K562 (cell line): Measurements from ENCODE around the gene NUP50. TPM values are rescaled to one million over a fixed set of nuclear protein-coding genes. Genes with fewer than 3 reads are reported as not detected.

Source experiments
- ATAC-seq: fragments of 200-7000 bp; cut with Tn5 transposase; 3 replicates; pipeline ENCODE4 v1.9.1; 2020; ENCODE audit warnings: moderate library complexity
- BruUV-seq: library from RNA; stranded (reverse); fragments of 400-500 nt; replicated peaks from 2 replicates; lab custom pipeline; 2021; lab: Mats Ljungman, UMichigan
- CTCF ChIA-PET: fragments of 300-600 bp; formaldehyde crosslinking; extraction: SDS; loops from one replicate; lab custom pipeline; 2021; ENCODE audit warnings: low intra/inter-chr PET ratio; lab: Yijun Ruan, JAX
- POLR2A ChIA-PET: fragments of 300-600, 350-650 bp; sonication (Branson Sonifier 250); formaldehyde crosslinking; extraction: SDS; loops from one replicate; lab custom pipeline; 2021; ENCODE audit warnings: antibody characterized with exemption, inconsistent platforms; lab: Yijun Ruan, JAX
- DNase-seq, 4 experiments: peaks; one replicate each; pipeline versions ENCODE4 v3.0.0 to v3.0.0-alpha.2; 2011 to 2018; ENCODE audit warnings: low spot score in 3 of 4, mixed read lengths in 3 of 4; ENCODE audit errors: extremely low read depth in 1 of 4
- FAIRE-seq: peaks from 2 replicates; lab custom pipeline; 2011; peaks lifted over from hg19 to GRCh38; lab: Jason Lieb, UNC
- H2AFZ ChIP-seq: 2 replicates; pipeline ENCODE4 v1.6.0; 2011; ENCODE audit warnings: low read depth, low read length, control low read depth, inconsistent platforms
- H3K27ac ChIP-seq: fragments of 200-600 bp; 3 replicates; pipeline ENCODE4 v1.8.0; 2011; ENCODE audit warnings: low read depth, mild to moderate bottlenecking, control low read depth, inconsistent platforms, low read length, moderate library complexity, mixed read lengths; ENCODE audit errors: extremely low read depth
- H3K27me3 ChIP-seq, 2 experiments: fragments of 300-600 bp in 1 of 2; 2 replicates in 1 of 2; 3 replicates in 1 of 2; pipeline versions ENCODE4 v1.6.0 to v1.8.0; 2011; ENCODE audit warnings: inconsistent platforms in 2 of 2, low read length in 2 of 2, mild to moderate bottlenecking in 1 of 2, mixed read lengths in 1 of 2, moderate library complexity in 1 of 2; ENCODE audit not compliant: control insufficient read depth in 2 of 2, insufficient read depth in 2 of 2
- H3K36me3 ChIP-seq: fragments of 300-600 bp; 3 replicates; pipeline ENCODE4 v1.8.0; 2011; ENCODE audit warnings: mild to moderate bottlenecking, low read length, inconsistent platforms; ENCODE audit not compliant: control insufficient read depth, insufficient read depth
- H3K4me1 ChIP-seq, 2 experiments: fragments of 200-600 bp in 1 of 2; replicated peaks in 1 of 2; 2 replicates in 1 of 2; 3 replicates in 1 of 2; pipeline versions ENCODE4 v1.5.1 to v1.8.0; 2011; ENCODE audit warnings: inconsistent platforms in 2 of 2, low read length in 2 of 2, mild to moderate bottlenecking in 1 of 2, mixed read lengths in 1 of 2, moderate library complexity in 1 of 2; ENCODE audit not compliant: control insufficient read depth in 2 of 2, insufficient read depth in 2 of 2
- H3K4me2 ChIP-seq: 2 replicates; pipeline ENCODE4 v1.6.1; 2011; ENCODE audit warnings: low read length, control low read depth, inconsistent platforms, mixed read lengths; ENCODE audit not compliant: insufficient read depth
- H3K4me3 ChIP-seq: fragments of 200-600 bp; sonication (generic), shearing (Covaris generic); 2 replicates; pipeline ENCODE4 v1.5.1; 2016; ENCODE audit warnings: control low read depth, inconsistent platforms
- H3K79me2 ChIP-seq: fragments of 200-600 bp; 3 replicates; pipeline ENCODE4 v1.8.0; 2011; ENCODE audit warnings: low read length, inconsistent platforms; ENCODE audit not compliant: control insufficient read depth, insufficient read depth
- H3K9ac ChIP-seq, 2 experiments: 2 replicates each; pipeline versions ENCODE4 v1.6.0 to v1.6.1; 2011; ENCODE audit warnings: low read depth in 2 of 2, low read length in 2 of 2, control low read depth in 1 of 2, inconsistent platforms in 1 of 2, mild to moderate bottlenecking in 1 of 2, mixed read lengths in 1 of 2; ENCODE audit not compliant: insufficient read depth in 1 of 2
- H3K9me1 ChIP-seq: one replicate; pipeline ENCODE4 v1.6.0; 2011; ENCODE audit warnings: inconsistent platforms, mild to moderate bottlenecking, low read length, moderate library complexity; ENCODE audit not compliant: control insufficient read depth, insufficient read depth
- H3K9me3 ChIP-seq: replicated peaks from 2 replicates; pipeline ENCODE4 v1.5.1; 2011; ENCODE audit warnings: low read depth, low read length, inconsistent platforms; ENCODE audit not compliant: control insufficient read depth, insufficient read depth
- H4K20me1 ChIP-seq: replicated peaks from 2 replicates; pipeline ENCODE4 v1.6.1; 2011; ENCODE audit warnings: low read length, inconsistent platforms, mixed read lengths; ENCODE audit not compliant: control insufficient read depth, insufficient read depth
- BDP1 ChIP-seq: IDR thresholded peaks from 3 replicates; pipeline ENCODE4 v1.6.1; 2011; ENCODE audit not compliant: insufficient read length, insufficient read depth
- CBFA2T2 ChIP-seq: fragments of 450-650 bp; conservative IDR thresholded peaks from 2 replicates; pipeline ENCODE4 v1.6.1; 2017; ENCODE audit warnings: mild to moderate bottlenecking
- ESRRB ChIP-seq: fragments of 250-450 bp; sonication (Bioruptor Pico); IDR thresholded peaks from 2 replicates; pipeline ENCODE4 v1.5.0; 2020; ENCODE audit warnings: mild to moderate bottlenecking, moderate library complexity, borderline replicate concordance
- JUND ChIP-seq, 2 experiments: IDR thresholded peaks; 2 replicates in 1 of 2; 3 replicates in 1 of 2; pipeline ENCODE4 v1.6.1; 2011; ENCODE audit warnings: borderline replicate concordance in 2 of 2, low read depth in 2 of 2, low read length in 2 of 2, improper control_type of control experiment in 1 of 2, missing biosample characterization in 1 of 2, missing genetic modification characterization in 1 of 2, missing genetic modification reagents in 1 of 2
- KAT7 ChIP-seq: sonication (generic); formaldehyde crosslinking; IDR thresholded peaks from 2 replicates; pipeline ENCODE4 v1.8.0; 2022; ENCODE audit warnings: missing genetic modification reagents, mild to moderate bottlenecking, borderline replicate concordance
- MEIS2 ChIP-seq: fragments of 450-650 bp; IDR thresholded peaks from 2 replicates; pipeline ENCODE4 v1.6.1; 2014; ENCODE audit warnings: mild to moderate bottlenecking; ENCODE audit not compliant: partially characterized antibody
- MYC ChIP-seq, 2 experiments: fragments of 250-450 bp in 1 of 2; sonication (Bioruptor Pico) in 1 of 2; IDR thresholded peaks; 2 replicates each; pipeline versions ENCODE4 v1.5.1 to v1.6.1; 2012 to 2021; ENCODE audit warnings: low read depth in 2 of 2, borderline replicate concordance in 1 of 2, improper control_type of control experiment in 1 of 2, low read length in 1 of 2, mild to moderate bottlenecking in 1 of 2, moderate library complexity in 1 of 2
- RB1 ChIP-seq: fragments of 450-650 bp; IDR thresholded peaks from 2 replicates; pipeline ENCODE4 v1.6.1; 2017; ENCODE audit warnings: low read depth, mild to moderate bottlenecking
- SOX6 ChIP-seq: fragments of 450-650 bp; IDR thresholded peaks from 2 replicates; pipeline ENCODE4 v1.6.1; 2014; ENCODE audit warnings: mild to moderate bottlenecking
- STAT5A ChIP-seq: IDR thresholded peaks from 2 replicates; pipeline ENCODE4 v1.6.1; 2012; ENCODE audit warnings: low read length, inconsistent platforms, borderline replicate concordance
- ZNF3 ChIP-seq: fragments of 250-450 bp; sonication (Bioruptor Pico); IDR thresholded peaks from 2 replicates; pipeline ENCODE4 v1.5.0; 2021; ENCODE audit warnings: mild to moderate bottlenecking, moderate library complexity
- ZNF79 ChIP-seq: fragments of 250-450 bp; sonication (Bioruptor Pico); IDR thresholded peaks from 2 replicates; pipeline ENCODE4 v1.4.0; 2020; ENCODE audit warnings: low read depth, mild to moderate bottlenecking, moderate library complexity
- WGBS: fragments of 100-300 bp; shearing (Covaris generic); methylation state at CpG from one replicate; pipeline ENCODE4 v1.1.6; 2016; ENCODE audit warnings: low coverage, mixed read lengths; ENCODE audit not compliant: insufficient coverage; ENCODE audit errors: missing lambda C conversion rate; 5-methylcytosine and 5-hydroxymethylcytosine counted together
- in situ Hi-C: fragments of 300-500 bp; cut with MboI; formaldehyde crosslinking; loops from 4 replicates; pipeline ENCODE4 v1.15.0; 2018; ENCODE audit warnings: inconsistent platforms, mixed read lengths
- intact Hi-C: fragments of 100-400 bp; cut with micrococcal nuclease; formaldehyde crosslinking; loops from 2 replicates; pipeline ENCODE4 v1.14.2; 2022
- polyA plus RNA-seq, 8 experiments: library from polyadenylated mRNA; depleted of rRNA in 4 of 8; stranded (reverse) in 5 of 8; unstranded in 3 of 8; fragments of >200 nt; fragmentation: Nextera tagmentation in 2 of 8; fragmentation: Illumina TruSeq in 1 of 8; extraction: Ambion mirVana in 2 of 8; extraction: Trizol in 1 of 8; gene quantifications; 2 replicates each; pipeline versions ENCODE4 v1.2.1 to v1.2.3, GENCODE V29; 2011 to 2014; ENCODE audit warnings: inconsistent platforms in 1 of 8, missing spikeins in 1 of 8
- total RNA-seq, 7 experiments: library from RNA; depleted of rRNA in 6 of 7; stranded (reverse); fragments of >200 nt in 6 of 7; fragmentation: Illumina TruSeq in 2 of 7; extraction: Trizol in 2 of 7; gene quantifications; 2 replicates each; pipeline versions ENCODE4 v1.2.1 to v1.2.3, GENCODE V29; 2011 to 2021; ENCODE audit warnings: low replicate concordance in 1 of 7
- TF ChIP-seq, protein P1 (sequence below): fragments of 450-650 bp; IDR thresholded peaks from 2 replicates; pipeline ENCODE4 v1.6.1; 2017; ENCODE audit warnings: mild to moderate bottlenecking, moderate library complexity

The NUP50 gene
- total and polyA plus RNA-seq, 9 of the 15 experiments (the other 6 are each of a cell fraction or from before 2014, with no cell fraction given): 23.8 to 83.7 (median 55.3) TPM

DNA sequence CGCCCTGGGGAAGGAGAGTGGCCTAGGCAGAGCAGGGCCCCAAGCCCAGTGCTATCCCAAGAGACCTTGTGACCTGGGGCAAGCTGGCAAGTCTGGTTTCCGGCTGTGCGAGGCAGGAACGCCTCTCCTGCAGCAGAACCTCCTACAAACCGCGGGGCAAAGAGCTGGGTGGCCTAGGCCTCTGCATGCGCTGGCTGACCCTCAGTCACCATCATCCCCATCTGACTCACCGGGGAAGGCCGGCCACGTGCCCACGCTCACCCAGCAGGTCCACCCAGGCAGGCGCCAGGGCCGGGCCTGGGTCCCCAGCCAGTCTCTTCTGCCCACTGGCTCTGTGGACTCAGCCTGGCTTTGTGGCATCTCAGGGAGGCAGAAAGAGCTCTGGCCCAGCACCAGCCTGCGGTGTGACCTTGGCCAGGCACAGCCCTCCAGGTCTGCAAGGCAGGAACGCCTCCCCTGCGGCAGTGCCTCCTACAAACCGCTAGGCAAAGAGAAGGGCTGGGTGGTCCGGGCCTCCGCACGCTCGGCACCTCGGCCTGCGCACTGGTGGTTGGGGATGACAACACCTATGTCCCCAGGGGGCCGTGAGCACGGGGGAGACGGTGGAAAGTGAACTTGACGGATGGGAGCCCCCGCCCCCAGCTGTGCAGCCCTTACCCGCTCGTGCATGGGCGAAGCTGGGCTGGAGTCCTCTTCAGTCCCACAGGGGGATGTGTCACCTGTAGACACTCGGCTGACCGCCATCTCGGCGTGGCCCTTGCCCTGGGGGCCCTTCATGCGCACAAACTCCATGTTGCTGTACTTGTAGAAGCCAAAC lies 38.8 kb downstream of the NUP50 start (continued):
- TF ChIP-seq BDP1 (no peak), KAT7 (CRISPR knock-in tag) (no peak), CBFA2T2 (no peak), RB1 (no peak)
- TF ChIP-seq, all 486 proteins: peak for 0

DNA sequence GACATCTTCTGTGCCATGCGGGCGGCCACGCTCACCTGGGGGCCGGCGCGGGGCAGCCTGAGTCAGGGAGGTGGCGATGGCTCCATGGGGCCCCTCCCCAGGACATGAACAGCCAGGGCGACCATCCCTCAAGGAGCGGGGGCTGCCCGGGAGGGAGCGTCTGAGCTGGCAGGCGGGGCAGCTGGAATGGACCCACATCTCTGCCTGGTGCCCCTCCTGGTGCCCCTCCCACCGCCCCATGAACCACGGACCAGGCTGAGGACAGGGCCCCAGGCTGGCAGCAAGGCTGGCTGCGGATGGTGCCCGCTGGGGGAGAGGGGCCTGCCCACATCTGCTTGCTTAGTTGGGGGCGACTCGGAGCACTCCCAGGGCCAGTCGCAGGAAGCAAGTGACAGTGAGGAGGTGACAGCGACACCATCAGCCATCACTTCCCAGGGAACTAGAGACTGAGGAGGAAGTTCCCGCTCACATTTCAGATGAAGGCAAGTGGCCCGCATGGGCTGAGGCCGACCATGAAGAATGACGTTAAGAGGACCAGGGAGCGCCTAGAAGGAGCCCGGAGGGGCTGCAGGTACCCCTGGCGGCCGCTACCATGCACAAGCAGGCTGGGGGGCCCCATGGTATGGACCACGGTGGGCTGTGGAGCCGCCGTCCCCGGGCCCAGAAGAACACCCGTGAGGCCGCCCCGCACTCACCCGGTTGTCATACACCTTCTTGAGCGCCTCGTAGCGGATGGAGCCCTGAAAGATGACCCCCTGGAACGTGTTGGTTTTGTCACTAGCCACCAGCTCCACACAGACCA lies 39.6 kb downstream of the NUP50 start:
- no peak for ATAC-seq
- H3K9me1 ChIP-seq: peaks cover 4% of the 10 kb centered on the region
- no peaks in the 10 kb centered on the region for H3K27me3 ChIP-seq
- H3K4me1 ChIP-seq: peaks cover 0 to 30% of the 10 kb centered on the region in 2 experiments; a peak in 2 of 5 replicates
- H3K36me3 ChIP-seq: no peaks in the 10 kb centered on the region
- intact Hi-C loops (loop anchor here (10.0 kb wide), 1 partner anchor 99 kb away; no protein-coding TSS in a partner anchor), in situ Hi-C loops (no loop called here)
- no peaks in the 10 kb centered on the region; the same call in 1 of the 2 replicates for H4K20me1 ChIP-seq
- no peaks in the 10 kb centered on the region for H3K79me2 ChIP-seq
- no peaks in the 10 kb centered on the region for H3K9me3 ChIP-seq
- 60% methylated on average over 20 of the region's 40 CpGs for WGBS
- no peak for FAIRE-seq
- CTCF ChIA-PET: no interaction called here
- H3K4me2 ChIP-seq: no peak overlapping the region
- POLR2A ChIA-PET: no interaction called here
- no peak overlapping the region for H2AFZ ChIP-seq
- BruUV-seq: no TSS peak
- DNase-seq: no peak
- H3K4me3 ChIP-seq: no peak overlapping the region
- H3K9ac ChIP-seq: no peak overlapping the region
- no peak overlapping the region for H3K27ac ChIP-seq
- no peak for TF ChIP-seq MYC (IDR thresholded peaks at IDR 0.05; ENCODE audit: low read depth, low read length)
- TF ChIP-seq MYC (CRISPR knock-in tag; IDR thresholded peaks at IDR 0.05; ENCODE audit: borderline replicate concordance, low read depth): no peak
- TF ChIP-seq ZNF79 (CRISPR knock-in tag): no peak
- TF ChIP-seq ZNF3 (CRISPR knock-in tag): no peak
- no peak for TF ChIP-seq JUND (IDR thresholded peaks at IDR 0.05; ENCODE audit: borderline replicate concordance, low read depth, low read length)
- no peak for TF ChIP-seq JUND (tag; IDR thresholded peaks at IDR 0.05; ENCODE audit: borderline replicate concordance, low read depth, low read length)
- no peak for TF ChIP-seq SOX6
- TF ChIP-seq ESRRB (CRISPR knock-in tag): no peak
- TF ChIP-seq MEIS2: no peak
- TF ChIP-seq STAT5A: no peak
- TF ChIP-seq, protein P1, sequence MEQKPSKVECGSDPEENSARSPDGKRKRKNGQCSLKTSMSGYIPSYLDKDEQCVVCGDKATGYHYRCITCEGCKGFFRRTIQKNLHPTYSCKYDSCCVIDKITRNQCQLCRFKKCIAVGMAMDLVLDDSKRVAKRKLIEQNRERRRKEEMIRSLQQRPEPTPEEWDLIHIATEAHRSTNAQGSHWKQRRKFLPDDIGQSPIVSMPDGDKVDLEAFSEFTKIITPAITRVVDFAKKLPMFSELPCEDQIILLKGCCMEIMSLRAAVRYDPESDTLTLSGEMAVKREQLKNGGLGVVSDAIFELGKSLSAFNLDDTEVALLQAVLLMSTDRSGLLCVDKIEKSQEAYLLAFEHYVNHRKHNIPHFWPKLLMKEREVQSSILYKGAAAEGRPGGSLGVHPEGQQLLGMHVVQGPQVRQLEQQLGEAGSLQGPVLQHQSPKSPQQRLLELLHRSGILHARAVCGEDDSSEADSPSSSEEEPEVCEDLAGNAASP: no peak
